ENCODE data around the gene GGT1.
"Not testable (repeated sequence)": the region's sequence is repeated elsewhere in the genome, so short reads cannot be mapped to it uniquely, and the experiment has no call there.

GGT1 gene

DNA sequence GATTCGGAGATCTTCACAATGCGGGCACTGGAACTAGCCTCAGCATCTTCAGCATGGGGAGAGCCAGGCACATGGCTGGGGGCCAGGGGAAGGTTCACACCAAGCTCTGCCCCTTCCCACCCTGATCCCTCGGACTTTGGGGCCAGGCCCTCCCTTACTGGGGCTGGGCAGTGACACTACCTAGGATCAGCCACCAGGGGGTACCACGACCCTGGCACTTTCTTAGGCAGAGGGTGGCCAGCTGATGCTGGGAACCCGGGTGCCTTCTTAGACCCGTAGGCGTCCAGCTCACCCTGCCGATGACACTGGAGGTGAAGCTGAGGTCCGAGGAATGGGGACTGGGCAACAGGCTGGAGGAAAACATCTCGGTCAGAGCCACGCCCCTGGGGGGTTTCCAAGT is 26.1 kb downstream of the GGT1 start:
- not testable (repeated sequence) for H3K4me3 ChIP-seq

DNA sequence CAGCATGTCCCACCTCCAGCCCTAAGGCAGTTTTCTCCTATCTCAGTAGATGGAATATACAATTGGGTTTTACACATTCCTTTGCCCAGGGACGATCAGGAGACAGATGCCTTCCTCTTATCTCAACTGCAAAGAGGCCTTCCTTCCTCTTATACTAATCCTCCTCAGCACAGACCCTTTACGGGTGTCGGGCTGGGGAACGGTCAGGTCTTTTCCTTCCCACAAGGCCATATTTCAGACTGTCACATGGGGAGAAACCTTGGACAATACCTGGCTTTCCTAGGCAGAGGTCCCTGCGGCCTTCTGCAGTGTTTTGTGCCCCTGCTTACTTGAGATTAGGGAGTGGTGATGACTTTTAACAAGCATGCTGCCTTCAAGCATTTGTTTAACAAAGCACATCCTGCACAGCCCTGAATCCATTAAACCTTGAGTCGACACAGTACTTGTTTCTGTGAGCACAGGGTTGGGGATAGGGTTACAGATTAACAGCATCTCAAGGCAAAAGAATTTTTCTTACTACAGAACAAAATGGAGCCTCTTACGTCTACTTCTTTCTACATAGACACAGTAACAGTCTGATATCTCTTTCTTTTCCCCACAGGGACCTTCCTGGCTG is 27.9 kb downstream of the GGT1 start:
- H3K9ac ChIP-seq, H3K9me3 ChIP-seq, H3K27ac ChIP-seq, H3K4me3 ChIP-seq, H4K20me1 ChIP-seq, H3K4me2 ChIP-seq, H3K36me3 ChIP-seq, H3K27me3 ChIP-seq: not testable (repeated sequence)
- peaks cover 49% of the 10 kb centered on the region for H3K4me1 ChIP-seq

More for the DNA sequence above, 26.1 kb downstream of the GGT1 start:
- H3K27ac ChIP-seq, H3K36me3 ChIP-seq, H3K9me3 ChIP-seq, H3K9ac ChIP-seq, H3K4me2 ChIP-seq, H3K27me3 ChIP-seq, H4K20me1 ChIP-seq: not testable (repeated sequence)
- H3K4me1 ChIP-seq, result peaks cover 31% of the 10 kb centered on the region

DNA sequence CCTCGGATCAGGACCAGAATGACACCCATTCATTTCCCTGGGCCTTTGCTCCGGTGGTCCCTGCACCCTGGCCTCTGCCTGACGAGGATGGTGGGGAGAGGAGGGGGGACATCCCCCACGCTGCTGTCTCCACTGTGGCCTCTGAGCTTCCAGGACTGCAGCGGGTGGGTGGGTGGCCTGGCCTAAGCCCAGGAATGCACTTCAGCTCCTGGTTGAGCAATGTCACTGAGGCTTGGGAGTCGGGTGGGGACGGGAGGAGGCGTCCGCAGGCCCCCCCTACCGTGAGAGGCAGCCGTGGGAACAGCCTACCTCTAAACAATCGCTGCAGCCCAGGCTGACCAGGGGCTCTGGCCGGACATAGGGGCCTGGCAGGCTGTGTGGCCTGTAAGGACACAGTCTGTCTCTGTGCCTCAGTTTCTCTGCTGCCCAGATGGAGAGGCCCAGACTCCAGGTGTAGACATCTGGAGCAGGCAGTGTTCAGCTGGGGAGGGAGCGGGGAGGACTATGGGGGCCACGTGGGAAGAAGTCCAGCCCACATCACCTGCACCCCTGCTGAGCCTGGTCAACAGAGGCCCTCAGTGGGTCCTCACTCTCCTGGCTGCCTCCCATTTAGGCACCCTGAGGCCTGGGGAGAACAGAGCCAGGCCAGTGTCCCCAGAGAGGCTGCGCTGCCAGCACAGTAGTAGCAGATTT is 28.6 kb downstream of the GGT1 start:
- H3K4me2 ChIP-seq, H3K4me3 ChIP-seq: not testable (repeated sequence)

DNA sequence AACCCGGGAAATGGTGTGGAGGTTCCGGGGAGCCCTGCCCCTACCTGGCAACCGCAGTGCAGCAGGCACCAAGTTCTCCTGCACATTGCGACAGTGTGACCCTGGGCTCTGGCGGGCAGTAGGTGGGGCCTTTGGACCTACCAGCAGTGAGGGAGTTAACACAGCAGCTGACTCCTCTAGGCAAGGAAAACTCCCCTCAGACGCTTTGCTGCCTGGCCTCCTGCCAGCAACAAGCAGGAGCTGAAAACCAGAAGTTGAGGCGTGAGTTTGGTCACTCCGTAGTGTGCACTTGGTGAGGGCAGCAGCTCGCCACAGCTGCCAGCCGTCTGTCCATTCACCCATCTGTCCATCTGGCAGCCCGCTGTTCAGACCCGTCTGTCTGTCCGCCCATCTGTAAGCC is 29.6 kb downstream of the GGT1 start:
- H3K4me3 ChIP-seq, H3K9ac ChIP-seq, H3K27me3 ChIP-seq, H3K36me3 ChIP-seq, H3K27ac ChIP-seq, H3K9me3 ChIP-seq, H4K20me1 ChIP-seq: not testable (repeated sequence)
- Histone ChIP-seq H3K4me2 (peak overlapping the region; percentile 89), H3K4me1 (peaks cover 52% of the 10 kb centered on the region)

More for the DNA sequence above, 28.6 kb downstream of the GGT1 start:
- not testable (repeated sequence) for H3K36me3 ChIP-seq, H3K9me3 ChIP-seq, H3K27me3 ChIP-seq, H4K20me1 ChIP-seq, H3K9ac ChIP-seq, H3K27ac ChIP-seq
- H3K4me1 ChIP-seq, result peaks cover 52% of the 10 kb centered on the region

DNA sequence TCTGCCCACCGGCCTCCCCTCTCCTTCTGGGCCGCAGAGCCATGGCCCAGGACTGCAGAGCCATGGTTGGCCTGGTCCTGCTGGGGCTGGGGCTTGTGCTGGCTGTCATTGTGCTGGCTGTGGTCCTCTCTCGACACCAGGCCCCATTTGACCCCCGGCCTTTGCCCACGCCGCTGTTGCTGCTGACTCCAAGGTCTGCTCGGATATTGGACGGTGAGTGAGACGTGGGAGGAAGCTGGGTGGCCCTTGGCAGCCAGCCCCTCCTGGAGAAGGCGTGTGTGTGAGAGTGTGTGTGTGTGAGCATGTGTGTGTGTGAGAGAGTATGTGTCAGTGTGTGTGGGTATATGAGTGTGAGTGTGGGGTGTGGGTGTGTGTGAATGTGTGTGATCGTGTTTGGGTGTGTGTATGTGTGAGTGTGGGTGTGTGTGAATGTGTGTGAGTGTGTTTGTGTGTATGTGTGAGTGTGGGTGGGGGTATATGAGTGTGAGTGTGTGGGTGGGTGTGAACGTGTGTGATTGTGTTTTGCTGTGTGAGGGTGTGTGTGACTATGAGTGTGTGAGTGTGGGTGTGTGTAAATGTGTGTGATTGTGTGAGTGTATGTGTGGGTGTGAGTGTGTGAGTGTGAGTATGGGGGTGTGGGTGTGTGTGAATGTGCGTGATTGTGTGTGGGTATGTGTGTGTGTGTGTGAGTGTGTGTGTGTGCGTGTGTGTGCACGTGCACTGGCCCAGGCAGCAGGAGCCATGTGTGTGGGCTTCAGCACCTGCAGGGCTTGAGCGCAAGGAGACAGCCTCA is 30.4 kb downstream of the GGT1 start:
- not testable (repeated sequence) for H3K4me3 ChIP-seq, H3K27me3 ChIP-seq, H4K20me1 ChIP-seq, H3K9me3 ChIP-seq, H3K36me3 ChIP-seq, H3K27ac ChIP-seq, H3K9ac ChIP-seq
- Histone ChIP-seq H3K4me2 (peak overlapping the region; percentile 89), H3K4me1 (peaks cover 52% of the 10 kb centered on the region)

DNA sequence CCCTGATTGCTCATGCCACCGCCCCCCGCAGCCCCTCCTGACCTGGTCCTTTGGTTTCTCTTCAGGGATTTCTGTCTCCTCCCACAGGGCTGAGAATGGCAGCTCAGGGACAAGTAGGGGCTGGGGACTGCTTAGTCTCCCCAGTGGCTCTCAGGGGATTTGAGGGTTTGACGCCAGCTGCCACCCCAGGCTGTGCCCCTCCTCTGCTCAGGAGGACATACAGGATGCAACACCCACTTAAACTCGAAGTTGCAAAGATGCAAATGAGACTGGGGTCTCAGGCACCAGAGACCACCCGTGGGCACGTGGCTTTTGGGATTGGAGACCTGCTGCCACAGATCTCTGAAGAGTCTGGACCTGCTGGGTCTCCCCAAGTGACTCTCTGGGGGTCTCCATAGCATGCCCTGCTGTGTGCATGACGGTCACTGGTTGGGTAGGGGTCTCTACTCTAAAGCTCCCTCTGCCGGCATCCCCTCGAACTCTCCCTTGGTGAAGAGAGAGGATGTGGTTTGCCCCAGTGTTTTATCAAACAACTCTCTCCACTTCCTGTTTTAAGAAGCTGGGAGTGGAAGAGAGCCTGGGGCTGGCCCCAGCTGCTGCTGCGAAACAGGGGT is 31.9 kb downstream of the GGT1 start:
- H3K27me3 ChIP-seq, result not testable (repeated sequence)

DNA sequence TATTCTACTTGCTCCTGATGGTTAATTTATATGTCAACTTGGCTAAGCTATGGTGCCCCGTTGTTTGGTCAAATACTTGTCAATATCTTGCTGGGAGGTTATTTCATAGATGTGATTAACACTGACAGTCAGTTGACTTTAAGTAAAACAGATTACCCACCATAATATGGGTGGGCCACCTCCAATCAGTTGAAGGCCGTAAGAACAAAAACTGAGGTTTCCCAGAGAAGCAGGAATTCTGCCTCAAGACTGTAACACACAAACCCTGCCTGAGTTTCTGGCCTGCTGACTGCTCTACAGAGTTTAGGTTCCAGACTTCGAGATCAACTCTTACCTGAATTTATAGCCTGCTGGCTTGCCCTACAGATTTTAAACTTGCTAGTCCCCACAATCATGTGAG is 33.5 kb downstream of the GGT1 start:
- H4K20me1 ChIP-seq, H3K9me3 ChIP-seq, H3K36me3 ChIP-seq, H3K27ac ChIP-seq, H3K27me3 ChIP-seq, H3K4me3 ChIP-seq, H3K4me2 ChIP-seq, H3K9ac ChIP-seq: not testable (repeated sequence)
- peaks cover 47% of the 10 kb centered on the region for H3K4me1 ChIP-seq

More for the DNA sequence above, 31.9 kb downstream of the GGT1 start:
- Histone ChIP-seq H3K4me3 (peak overlapping the region; percentile 31; the same call in 1 of the 2 replicates), H3K4me1 (peaks cover 52% of the 10 kb centered on the region), H3K4me2 (peak overlapping the region; percentile 89), H3K27ac (0 out of 2 replicates have a peak overlapping the region, but pooled peaks have one; percentile 35)
- not testable (repeated sequence) for H4K20me1 ChIP-seq, H3K9ac ChIP-seq, H3K36me3 ChIP-seq, H3K9me3 ChIP-seq

DNA sequence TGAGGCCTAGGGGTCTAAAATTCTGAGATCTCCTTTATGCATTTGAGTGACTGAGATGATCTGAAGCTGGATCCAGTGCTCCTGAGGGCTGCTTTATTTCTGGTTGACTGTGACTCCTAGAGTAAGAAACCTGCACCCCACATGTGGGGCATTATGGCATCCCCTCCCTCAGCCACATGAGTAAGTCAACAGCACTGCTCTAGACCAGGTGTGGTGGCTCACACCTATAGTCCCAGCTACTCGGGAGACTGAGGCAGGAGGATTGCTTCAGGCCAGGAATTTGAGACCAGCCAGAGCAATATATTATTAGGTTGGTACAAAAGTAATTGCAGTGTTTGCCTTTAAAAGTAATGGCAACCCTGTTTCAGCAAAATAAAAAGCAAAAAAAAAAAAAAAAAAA is 39.3 kb downstream of the GGT1 start:
- H3K4me3 ChIP-seq, H3K4me2 ChIP-seq, H3K9ac ChIP-seq, H3K27ac ChIP-seq, H4K20me1 ChIP-seq, H3K36me3 ChIP-seq, H3K9me3 ChIP-seq, H3K27me3 ChIP-seq: not testable (repeated sequence)
- peaks cover 27% of the 10 kb centered on the region for H3K4me1 ChIP-seq

DNA sequence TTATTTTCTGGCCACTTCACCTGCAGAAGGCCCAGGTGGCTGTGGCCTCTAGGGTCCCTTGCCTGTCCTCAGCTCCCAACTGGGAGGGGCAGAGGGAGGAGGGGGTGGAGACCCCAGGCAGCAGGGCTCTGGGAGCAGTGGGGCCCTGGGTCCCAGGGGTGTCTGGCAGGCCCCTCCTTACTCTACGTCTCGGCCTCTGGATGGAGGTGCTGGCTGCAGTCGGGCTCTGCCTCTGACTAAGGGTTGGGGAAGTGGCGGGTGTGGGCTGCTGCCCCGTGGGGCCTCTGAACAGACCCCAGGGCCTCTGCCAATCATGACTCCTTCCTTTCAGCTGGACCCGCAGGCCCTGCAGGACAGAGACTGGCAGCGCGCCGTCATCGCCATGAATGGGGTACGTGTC is 41.4 kb downstream of the GGT1 start:
- H3K4me2 ChIP-seq, result peak overlapping the region; percentile 86
- H4K20me1 ChIP-seq, H3K27ac ChIP-seq, H3K9ac ChIP-seq, H3K27me3 ChIP-seq, H3K9me3 ChIP-seq, H3K36me3 ChIP-seq, H3K4me3 ChIP-seq: not testable (repeated sequence)
- H3K4me1 ChIP-seq, result peaks cover 27% of the 10 kb centered on the region

DNA sequence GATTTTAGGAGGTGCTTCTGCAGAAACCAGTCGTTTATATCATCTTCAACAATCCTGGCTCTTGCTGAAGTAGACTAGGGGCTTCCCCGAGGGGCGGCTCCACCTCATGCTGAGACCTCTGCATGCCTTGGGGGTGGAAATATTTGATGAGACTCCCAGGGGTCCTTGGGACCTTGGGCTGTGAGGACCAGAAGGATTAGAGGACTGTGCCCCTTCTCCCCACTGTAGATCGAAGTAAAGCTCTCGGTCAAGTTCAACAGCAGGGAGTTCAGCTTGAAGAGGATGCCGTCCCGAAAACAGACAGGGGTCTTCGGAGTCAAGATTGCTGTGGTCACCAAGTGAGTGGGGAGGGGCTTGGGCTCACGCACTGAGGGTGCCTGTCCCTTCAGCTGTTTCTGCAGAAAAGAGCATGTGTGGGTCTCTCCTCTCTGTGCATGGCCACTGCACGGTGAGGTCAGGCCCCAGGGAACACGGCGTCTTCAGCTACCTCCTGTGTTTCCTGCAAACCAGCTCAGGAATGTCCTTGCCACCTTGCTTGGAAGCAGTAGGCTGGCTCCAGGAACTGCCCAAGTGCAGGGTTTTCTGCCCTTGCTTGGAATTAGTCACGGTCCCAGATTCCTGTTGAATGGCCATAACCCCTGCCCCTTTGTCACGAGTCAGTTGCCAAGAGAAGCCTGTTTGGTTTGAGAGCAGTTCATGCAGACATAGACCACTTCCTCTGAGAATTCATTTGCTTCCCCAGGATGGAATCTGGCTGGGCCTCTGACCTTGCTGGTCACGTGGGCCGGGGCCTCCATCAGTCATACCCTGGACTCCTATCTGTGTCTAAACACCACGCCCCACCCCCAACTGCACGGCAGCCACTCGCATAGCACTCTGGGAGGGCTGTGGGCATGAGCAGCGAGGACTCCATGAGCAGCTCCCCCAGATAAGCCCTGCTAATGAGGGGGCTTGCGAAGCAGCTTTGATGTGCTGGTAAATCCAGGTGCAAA is 42.7 kb downstream of the GGT1 start:
- H3K9ac ChIP-seq, H3K27me3 ChIP-seq, H3K27ac ChIP-seq, H4K20me1 ChIP-seq, H3K9me3 ChIP-seq, H3K36me3 ChIP-seq, H3K4me3 ChIP-seq: not testable (repeated sequence)
- H3K4me2 ChIP-seq, result peak overlapping the region; percentile 62
- H3K4me1 ChIP-seq, result peaks cover 27% of the 10 kb centered on the region

DNA sequence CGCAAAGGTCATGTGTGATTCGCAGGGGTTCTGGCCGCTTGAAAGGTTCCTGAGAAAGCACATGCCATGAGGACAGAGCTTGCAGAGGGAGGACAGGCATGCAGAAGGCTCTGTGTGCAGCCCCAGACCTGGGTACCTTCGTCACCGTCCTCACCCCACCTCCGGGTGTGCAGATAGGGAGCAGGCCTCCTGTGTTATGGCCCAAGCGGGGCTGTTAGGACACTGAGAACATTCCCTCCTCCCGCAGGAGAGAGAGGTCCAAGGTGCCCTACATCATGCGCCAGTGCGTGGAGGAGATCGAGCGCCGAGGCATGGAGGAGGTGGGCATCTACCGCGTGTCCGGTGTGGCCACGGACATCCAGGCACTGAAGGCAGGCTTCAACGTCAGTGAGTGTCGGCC is 43.8 kb downstream of the GGT1 start:
- H3K36me3 ChIP-seq, H4K20me1 ChIP-seq, H3K27ac ChIP-seq, H3K9me3 ChIP-seq, H3K27me3 ChIP-seq, H3K4me3 ChIP-seq, H3K9ac ChIP-seq: not testable (repeated sequence)
- Histone ChIP-seq H3K4me1 (peaks cover 27% of the 10 kb centered on the region), H3K4me2 (peak overlapping the region; percentile 19; the same call in 1 of the 2 replicates)

DNA sequence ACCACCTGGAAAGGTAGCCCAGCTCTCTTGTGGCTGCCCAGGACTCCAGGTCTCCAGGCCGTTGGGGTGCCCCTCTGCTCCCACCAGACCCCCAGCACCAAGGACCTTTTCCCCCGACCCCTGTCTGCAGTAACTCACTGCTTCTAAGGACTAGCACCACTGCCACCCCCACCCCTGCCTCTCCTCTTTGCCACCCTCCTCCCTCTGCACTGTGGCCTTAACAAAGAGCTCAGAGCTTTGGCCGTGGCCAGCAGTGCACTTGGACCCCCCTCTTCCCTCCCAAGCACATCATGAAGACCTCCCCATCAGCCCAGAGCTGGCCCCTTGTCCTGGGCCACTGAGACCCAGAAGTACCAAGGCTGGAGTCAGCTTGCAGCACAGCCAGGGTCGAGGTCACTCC is 46.4 kb downstream of the GGT1 start:
- H3K4me2 ChIP-seq, H3K27me3 ChIP-seq, H3K4me3 ChIP-seq, H3K9me3 ChIP-seq, H3K36me3 ChIP-seq, H3K9ac ChIP-seq, H4K20me1 ChIP-seq, H3K27ac ChIP-seq: not testable (repeated sequence)
- H3K4me1 ChIP-seq, result peaks cover 19% of the 10 kb centered on the region

DNA sequence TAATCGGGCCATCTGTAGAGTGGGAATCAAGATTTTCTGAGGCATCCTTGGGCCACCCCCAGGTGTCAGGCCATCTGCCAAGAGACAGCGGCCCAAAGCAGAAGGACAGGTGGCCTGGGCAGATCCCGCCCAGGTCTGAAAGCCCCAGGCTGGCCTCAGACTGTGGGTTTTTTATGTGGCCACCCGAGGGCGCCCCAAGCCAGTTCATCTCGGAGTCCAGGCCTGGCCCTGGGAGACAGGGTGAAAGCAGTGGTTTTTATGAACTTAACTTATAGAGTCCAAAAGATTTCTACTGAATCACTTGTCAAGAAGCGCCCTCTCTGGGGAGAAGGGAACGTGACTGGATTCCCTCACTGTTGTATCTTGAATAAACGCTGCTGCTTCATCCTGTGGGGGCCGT is 47.9 kb downstream of the GGT1 start:
- H3K9me3 ChIP-seq, H3K27ac ChIP-seq, H3K4me3 ChIP-seq, H3K27me3 ChIP-seq, H4K20me1 ChIP-seq, H3K36me3 ChIP-seq, H3K4me2 ChIP-seq, H3K9ac ChIP-seq, H3K4me1 ChIP-seq: not testable (repeated sequence)

Measured in BLaER1 (cell line).